ENCODE results near the gene XPNPEP3. TPM values are rescaled to one million over a fixed set of nuclear protein-coding genes. Genes with fewer than 3 reads are reported as not detected.
A peak's percentile ranks its signal among the peaks of the same experiment; 100 is the strongest.

The XPNPEP3 gene
- total RNA-seq, 6 experiments from 2014 or later: 9.2 to 33.7 (median 18.5) TPM

GRCh38 chr22:40950962-40951794, 94.2 kb downstream of the XPNPEP3 start, which contains the start of gene RBX1:
Gene RBX1, plus strand, starts transcription at chr22:40951378. Its CDS starts 21 bp downstream, at chr22:40951399.
- H3K27me3 ChIP-seq: no peaks in the 10 kb centered on the region
- 0% methylated on average over 20 of the region's 86 CpGs for WGBS (ENCODE audit: insufficient coverage, low coverage, low lambda C conversion rate, missing lambda C conversion rate)
- no peaks in the 10 kb centered on the region for H3K9me3 ChIP-seq
- ATAC-seq (peak; percentile 94 to 97 (median 96)), DNase-seq (peak; percentile 99)
- TF ChIP-seq POLR2A (IDR thresholded peaks at IDR 0.05): peak; percentile 82
- no peak for TF ChIP-seq CTCF (IDR thresholded peaks at IDR 0.05)
- intact Hi-C loops (cut with DNase I): loop anchor here in 1 of 2 donors (10.0 kb wide), 1 partner anchor 134 kb away; no protein-coding TSS in a partner anchor
- peaks cover 0 to 12% (median 2%) of the 10 kb centered on the region in 4 donors for H3K36me3 ChIP-seq
- peak within 1 kb of the TSS; percentile 73 to 97 (median 75) for H3K27ac ChIP-seq
- H3K4me1 ChIP-seq: peaks cover 0 to 7% (median 2%) of the 10 kb centered on the region in 4 donors
- peak within 1 kb of the TSS; percentile 91 to 95 (median 94) for H3K4me3 ChIP-seq

GRCh38 chr22:40951795-40952605, 95.1 kb downstream of the XPNPEP3 start:
- Histone ChIP-seq H3K27me3 (no peaks in the 10 kb centered on the region), H3K36me3 (peaks cover 0 to 12% (median 2%) of the 10 kb centered on the region in 4 donors), H3K9me3 (no peaks in the 10 kb centered on the region), H3K4me3 (peak overlapping the region; percentile 91 to 95 (median 94)), H3K4me1 (peaks cover 0 to 7% (median 2%) of the 10 kb centered on the region in 4 donors), H3K27ac (peak overlapping the region; percentile 71 to 84 (median 75))
- ATAC-seq (no peak), DNase-seq (no peak)
- 6% methylated on average over 13 of the region's 21 CpGs for WGBS (ENCODE audit: insufficient coverage, low coverage, low lambda C conversion rate, missing lambda C conversion rate)
- intact Hi-C loops (cut with DNase I): loop anchor here in 1 of 2 donors (10.0 kb wide), 1 partner anchor 133 kb away; no protein-coding TSS in a partner anchor
- TF ChIP-seq POLR2A (IDR thresholded peaks at IDR 0.05): no peak
- TF ChIP-seq CTCF (IDR thresholded peaks at IDR 0.05): no peak

- TF ChIP-seq CTCF (IDR thresholded peaks at IDR 0.05) (no peak), POLR2A (IDR thresholded peaks at IDR 0.05) (no peak)
- ATAC-seq (no peak), DNase-seq (no peak)
- intact Hi-C loops (cut with DNase I): loop anchor here in 1 of 2 donors (10.0 kb wide), 1 partner anchor 131 kb away; no protein-coding TSS in a partner anchor
- no peaks in the 10 kb centered on the region for H3K9me3 ChIP-seq
- H3K4me3 ChIP-seq: no peak overlapping the region
- H3K27ac ChIP-seq: no peak overlapping the region
- no peaks in the 10 kb centered on the region for H3K27me3 ChIP-seq
- 83% methylated on average over 2 of the region's 2 CpGs for WGBS (ENCODE audit: insufficient coverage, low coverage, low lambda C conversion rate, missing lambda C conversion rate)
- H3K36me3 ChIP-seq: peaks cover 0 to 12% (median 2%) of the 10 kb centered on the region in 4 donors
- H3K4me1 ChIP-seq: peaks cover 0 to 7% (median 2%) of the 10 kb centered on the region in 4 donors
Observed at GRCh38 chr22:40953471-40953870, 96.5 kb downstream of the XPNPEP3 start.

GRCh38 chr22:40954113-40954512, 97.2 kb downstream of the XPNPEP3 start:
- Histone ChIP-seq H3K4me3 (no peak overlapping the region), H3K27ac (no peak overlapping the region), H3K4me1 (peaks cover 0 to 7% (median 2%) of the 10 kb centered on the region in 4 donors), H3K36me3 (peaks cover 0 to 12% (median 2%) of the 10 kb centered on the region in 4 donors), H3K9me3 (no peaks in the 10 kb centered on the region), H3K27me3 (no peaks in the 10 kb centered on the region)
- intact Hi-C loops (cut with DNase I): loop anchor here in 1 of 2 donors (10.0 kb wide), 1 partner anchor 131 kb away; no protein-coding TSS in a partner anchor
- no peak for DNase-seq
- TF ChIP-seq POLR2A (IDR thresholded peaks at IDR 0.05) (no peak), CTCF (IDR thresholded peaks at IDR 0.05) (no peak)
- ATAC-seq: no peak
- 83% methylated on average over 3 of the region's 4 CpGs for WGBS (ENCODE audit: insufficient coverage, low coverage, low lambda C conversion rate, missing lambda C conversion rate)
